ENCODE results near the gene AFAP1L2. TPM values are rescaled to one million over a fixed set of nuclear protein-coding genes. Genes with fewer than 3 reads are reported as not detected.

Gene AFAP1L2
- total RNA-seq, 2 donors from 2014 or later: 1.8 to 3.0 TPM

DNA sequence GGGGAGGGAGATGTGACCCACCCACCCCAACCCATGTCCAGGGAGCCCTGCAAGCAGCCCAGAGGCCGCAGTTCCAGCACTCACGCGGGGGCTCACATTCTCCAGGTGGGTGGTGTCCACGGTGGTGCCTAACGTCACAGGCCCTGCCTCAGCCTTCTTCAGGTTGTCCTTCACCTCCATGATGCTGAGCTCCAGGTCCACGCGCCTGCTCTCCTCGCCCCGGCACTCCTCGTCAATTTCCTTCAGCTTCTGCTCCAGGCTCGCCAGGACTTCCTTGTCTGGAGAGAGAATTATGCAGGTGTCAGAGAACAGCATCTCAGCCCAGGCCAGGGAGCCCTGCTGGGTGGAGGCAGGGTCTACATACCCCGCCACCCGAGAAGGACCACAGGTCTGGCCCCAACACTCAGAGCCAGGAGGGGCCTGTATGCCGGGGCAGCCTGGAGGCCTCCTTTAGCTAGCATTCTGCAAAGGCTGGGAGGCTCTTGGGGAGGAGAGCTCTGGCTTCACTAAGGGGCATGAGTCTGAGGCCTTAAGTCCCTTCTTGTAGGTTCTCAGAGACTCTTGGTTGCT is 107.1 kb downstream of the AFAP1L2 start:
- Mint-ChIP-seq H3K4me3 (no peak overlapping the region), H3K4me1 (peaks cover 3% of the 10 kb centered on the region), H3K27me3 (no peaks in the 10 kb centered on the region), H3K27ac (no peak overlapping the region), H3K36me3 (ENCODE audit: low read depth) (peaks cover 4% of the 10 kb centered on the region)
- no peak for DNase-seq
- no peaks in the 10 kb centered on the region for H3K9me3 ChIP-seq (ENCODE audit: control insufficient read depth, low read length, poor library complexity, severe bottlenecking)
- ATAC-seq: no peak

DNA sequence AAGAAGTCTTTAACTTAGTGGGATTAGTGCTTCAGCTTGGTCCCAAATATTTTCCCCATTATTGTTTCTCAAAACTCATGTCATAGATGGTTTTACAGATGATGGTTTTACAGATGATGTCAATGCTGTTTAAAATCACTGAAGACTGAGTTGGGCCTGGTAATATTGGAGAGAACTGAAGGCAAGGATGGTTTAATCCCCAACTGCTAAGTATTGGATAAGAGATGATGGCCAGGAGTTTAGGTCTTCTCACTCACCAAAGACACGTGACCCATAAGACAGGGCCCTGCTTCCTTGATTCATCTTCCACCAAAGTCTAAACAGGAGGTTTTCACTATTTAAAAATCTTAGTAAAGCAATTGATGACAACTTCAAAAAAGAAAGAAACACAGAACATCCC is 108.9 kb downstream of the AFAP1L2 start:
- H3K36me3 Mint-ChIP-seq (ENCODE audit: low read depth): peaks cover 4% of the 10 kb centered on the region
- no peaks in the 10 kb centered on the region for H3K4me1 Mint-ChIP-seq
- H3K27ac Mint-ChIP-seq: no peak overlapping the region
- H3K4me3 Mint-ChIP-seq: no peak overlapping the region
- H3K9me3 ChIP-seq (ENCODE audit: control insufficient read depth, low read length, poor library complexity, severe bottlenecking): no peaks in the 10 kb centered on the region
- ATAC-seq (no peak), DNase-seq (no peak)
- H3K27me3 Mint-ChIP-seq: no peaks in the 10 kb centered on the region

DNA sequence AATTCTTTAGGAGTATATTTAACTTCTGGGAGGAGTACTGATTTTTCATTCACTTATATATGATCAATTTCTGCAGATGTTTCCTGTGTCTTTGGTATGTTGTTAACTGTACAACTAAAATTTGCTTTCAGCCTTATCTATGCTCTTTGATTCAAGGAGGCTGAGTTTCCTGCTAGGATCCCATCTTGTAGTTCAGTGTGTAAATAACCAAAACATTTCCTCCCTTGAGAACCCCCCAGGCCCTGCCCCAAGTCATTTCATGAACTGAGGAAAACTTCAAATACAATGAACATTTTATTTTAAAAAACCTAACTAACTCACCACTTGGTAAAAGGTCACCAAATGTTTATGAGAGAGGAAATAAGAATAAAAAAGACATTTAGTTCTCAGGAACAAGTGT is 109.8 kb downstream of the AFAP1L2 start:
- Mint-ChIP-seq H3K36me3 (ENCODE audit: low read depth) (peaks cover 4% of the 10 kb centered on the region), H3K27me3 (no peaks in the 10 kb centered on the region), H3K4me1 (no peaks in the 10 kb centered on the region), H3K4me3 (no peak overlapping the region), H3K27ac (no peak overlapping the region)
- no peaks in the 10 kb centered on the region for H3K9me3 ChIP-seq (ENCODE audit: control insufficient read depth, low read length, poor library complexity, severe bottlenecking)
- ATAC-seq (no peak), DNase-seq (no peak)

DNA sequence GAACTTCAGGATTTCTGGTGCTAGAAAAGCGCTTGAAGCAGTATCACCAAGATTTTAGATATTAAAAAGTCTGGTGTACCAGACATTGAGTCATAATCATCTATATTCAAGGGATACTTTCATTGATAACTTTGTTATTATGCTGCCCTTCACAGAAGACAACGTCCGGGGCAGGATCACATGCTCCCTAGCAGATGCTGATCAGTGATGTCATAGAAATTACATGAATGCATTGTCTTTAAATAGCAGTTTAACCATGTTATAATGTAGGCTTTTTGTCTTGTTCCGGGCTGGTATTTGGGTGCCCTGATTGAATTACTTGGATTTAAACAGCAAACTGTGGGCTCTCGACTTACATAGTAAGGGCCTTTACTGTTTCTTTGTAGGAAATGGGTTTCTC is 111.2 kb downstream of the AFAP1L2 start:
- Mint-ChIP-seq H3K36me3 (ENCODE audit: low read depth) (peaks cover 2% of the 10 kb centered on the region), H3K4me3 (no peak overlapping the region), H3K27me3 (peaks cover 5% of the 10 kb centered on the region), H3K4me1 (no peaks in the 10 kb centered on the region), H3K27ac (no peak overlapping the region)
- no peaks in the 10 kb centered on the region for H3K9me3 ChIP-seq (ENCODE audit: control insufficient read depth, low read length, poor library complexity, severe bottlenecking)
- no peak for ATAC-seq
- no peak for DNase-seq

DNA sequence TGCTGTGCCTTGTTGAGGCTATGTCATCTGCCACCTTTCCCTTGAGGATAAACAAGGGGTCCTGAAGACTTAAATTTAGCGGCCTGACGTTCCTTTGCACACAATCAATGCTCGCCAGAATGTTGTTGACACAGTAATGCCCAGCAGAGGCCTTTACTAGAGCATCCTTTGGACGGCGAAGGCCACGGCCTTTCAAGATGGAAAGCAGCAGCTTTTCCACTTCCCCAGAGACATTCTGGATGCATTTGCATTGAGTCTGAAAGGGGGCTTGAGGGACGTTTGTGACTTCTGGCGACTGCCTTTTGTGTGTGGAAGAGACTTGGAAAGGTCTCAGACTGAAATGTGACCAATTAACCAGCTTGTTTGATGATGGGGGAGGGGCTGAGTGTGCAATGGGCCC is 112.8 kb downstream of the AFAP1L2 start:
- H3K27me3 Mint-ChIP-seq: peaks cover 7% of the 10 kb centered on the region
- no peak overlapping the region for H3K27ac Mint-ChIP-seq
- DNase-seq: no peak
- ATAC-seq: no peak
- H3K36me3 Mint-ChIP-seq (ENCODE audit: low read depth): no peaks in the 10 kb centered on the region
- no peak overlapping the region for H3K4me3 Mint-ChIP-seq
- H3K9me3 ChIP-seq (ENCODE audit: control insufficient read depth, low read length, poor library complexity, severe bottlenecking): no peaks in the 10 kb centered on the region
- no peaks in the 10 kb centered on the region for H3K4me1 Mint-ChIP-seq

DNA sequence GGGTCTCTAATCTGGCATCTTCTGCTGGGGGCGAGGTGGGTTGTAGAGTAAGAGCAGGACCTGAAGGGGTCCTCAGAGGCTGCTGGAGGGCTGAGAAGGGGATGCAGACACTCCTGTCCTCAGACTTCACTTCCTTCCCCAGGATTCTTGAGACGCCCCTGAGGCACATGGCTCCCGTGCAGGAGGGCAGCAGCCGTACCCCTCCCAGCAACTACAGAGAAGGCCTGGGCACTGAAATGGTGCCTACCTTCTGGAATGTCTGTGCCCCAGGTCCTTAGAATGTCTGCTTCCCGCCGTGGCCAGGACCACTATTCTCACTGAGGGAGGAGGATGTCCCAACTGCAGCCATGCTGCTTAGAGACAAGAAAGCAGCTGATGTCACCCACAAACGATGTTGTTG is 113.2 kb downstream of the AFAP1L2 start:
- no peaks in the 10 kb centered on the region for H3K9me3 ChIP-seq (ENCODE audit: control insufficient read depth, low read length, poor library complexity, severe bottlenecking)
- H3K4me1 Mint-ChIP-seq: no peaks in the 10 kb centered on the region
- no peak overlapping the region for H3K4me3 Mint-ChIP-seq
- no peak for ATAC-seq
- no peaks in the 10 kb centered on the region for H3K36me3 Mint-ChIP-seq (ENCODE audit: low read depth)
- H3K27ac Mint-ChIP-seq: no peak overlapping the region
- no peak for DNase-seq
- H3K27me3 Mint-ChIP-seq: peaks cover 7% of the 10 kb centered on the region

DNA sequence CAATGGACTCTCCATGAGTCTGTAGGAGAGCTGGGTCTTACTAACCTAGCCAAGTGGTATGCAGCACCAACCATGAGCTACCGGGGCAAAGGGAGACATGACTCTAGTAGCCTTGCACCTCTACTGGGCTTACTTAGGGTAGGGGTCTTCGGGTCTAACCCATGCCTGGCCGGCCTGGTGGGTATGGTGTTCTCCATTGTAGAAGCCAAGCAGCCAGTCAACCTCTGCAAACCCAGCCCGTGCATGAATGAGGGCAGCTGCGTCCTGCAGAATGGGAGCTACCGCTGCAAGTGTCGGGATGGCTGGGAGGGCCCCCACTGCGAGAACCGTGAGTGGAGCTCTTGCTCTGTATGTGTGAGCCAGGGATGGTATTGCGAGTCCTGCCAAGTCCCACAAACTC is 114.3 kb downstream of the AFAP1L2 start:
- H3K36me3 Mint-ChIP-seq (ENCODE audit: low read depth): no peaks in the 10 kb centered on the region
- ATAC-seq (no peak), DNase-seq (no peak)
- no peak overlapping the region for H3K4me3 Mint-ChIP-seq
- no peaks in the 10 kb centered on the region for H3K9me3 ChIP-seq (ENCODE audit: control insufficient read depth, low read length, poor library complexity, severe bottlenecking)
- H3K27ac Mint-ChIP-seq: no peak overlapping the region
- peaks cover 7% of the 10 kb centered on the region for H3K27me3 Mint-ChIP-seq
- H3K4me1 Mint-ChIP-seq: no peaks in the 10 kb centered on the region

DNA sequence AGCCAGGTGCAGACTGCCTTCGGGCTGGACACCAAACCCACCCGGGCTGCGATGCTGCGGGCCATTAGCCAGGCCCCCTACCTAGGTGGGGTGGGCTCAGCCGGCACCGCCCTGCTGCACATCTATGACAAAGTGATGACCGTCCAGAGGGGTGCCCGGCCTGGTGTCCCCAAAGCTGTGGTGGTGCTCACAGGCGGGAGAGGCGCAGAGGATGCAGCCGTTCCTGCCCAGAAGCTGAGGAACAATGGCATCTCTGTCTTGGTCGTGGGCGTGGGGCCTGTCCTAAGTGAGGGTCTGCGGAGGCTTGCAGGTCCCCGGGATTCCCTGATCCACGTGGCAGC is 115.2 kb downstream of the AFAP1L2 start:
- no peaks in the 10 kb centered on the region for H3K4me1 Mint-ChIP-seq
- no peak for DNase-seq
- H3K36me3 Mint-ChIP-seq (ENCODE audit: low read depth): no peaks in the 10 kb centered on the region
- H3K27me3 Mint-ChIP-seq: peaks cover 9% of the 10 kb centered on the region
- no peak overlapping the region for H3K27ac Mint-ChIP-seq
- H3K9me3 ChIP-seq (ENCODE audit: control insufficient read depth, low read length, poor library complexity, severe bottlenecking): no peaks in the 10 kb centered on the region
- no peak overlapping the region for H3K4me3 Mint-ChIP-seq
- ATAC-seq: no peak

DNA sequence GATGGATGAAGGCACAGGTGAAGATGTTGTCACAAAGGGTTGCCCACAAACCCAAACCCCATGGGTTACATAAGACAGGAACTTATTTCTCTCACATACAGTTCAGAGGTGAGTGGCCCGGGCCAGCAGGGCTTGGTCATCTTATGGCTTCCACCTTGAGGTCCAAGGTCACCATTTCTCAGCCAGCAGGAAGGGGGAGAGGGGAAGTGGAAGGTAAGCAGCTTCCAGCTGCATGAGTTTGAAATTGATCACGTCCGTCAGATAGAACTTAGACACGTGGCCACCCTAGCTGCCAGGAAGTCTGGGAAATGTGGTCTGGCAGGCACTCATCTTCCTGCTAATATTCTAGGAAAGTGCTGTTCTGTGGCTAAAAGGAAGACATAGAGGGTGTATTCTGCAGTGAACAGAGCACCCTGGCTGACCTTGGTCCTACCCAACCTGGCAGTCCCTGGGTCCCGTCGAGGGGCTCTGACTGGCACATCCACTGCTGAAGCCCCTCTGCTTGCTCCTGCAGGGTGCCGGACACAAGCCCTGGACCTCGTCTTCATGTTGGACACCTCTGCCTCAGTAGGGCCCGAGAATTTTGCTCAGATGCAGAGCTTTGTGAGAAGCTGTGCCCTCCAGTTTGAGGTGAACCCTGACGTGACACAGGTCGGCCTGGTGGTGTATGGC is 115.7 kb downstream of the AFAP1L2 start:
- no peak overlapping the region for H3K27ac Mint-ChIP-seq
- no peaks in the 10 kb centered on the region for H3K4me1 Mint-ChIP-seq
- peaks cover 12% of the 10 kb centered on the region for H3K27me3 Mint-ChIP-seq
- no peaks in the 10 kb centered on the region for H3K36me3 Mint-ChIP-seq (ENCODE audit: low read depth)
- ATAC-seq (no peak), DNase-seq (no peak)
- no peaks in the 10 kb centered on the region for H3K9me3 ChIP-seq (ENCODE audit: control insufficient read depth, low read length, poor library complexity, severe bottlenecking)
- H3K4me3 Mint-ChIP-seq: no peak overlapping the region

DNA sequence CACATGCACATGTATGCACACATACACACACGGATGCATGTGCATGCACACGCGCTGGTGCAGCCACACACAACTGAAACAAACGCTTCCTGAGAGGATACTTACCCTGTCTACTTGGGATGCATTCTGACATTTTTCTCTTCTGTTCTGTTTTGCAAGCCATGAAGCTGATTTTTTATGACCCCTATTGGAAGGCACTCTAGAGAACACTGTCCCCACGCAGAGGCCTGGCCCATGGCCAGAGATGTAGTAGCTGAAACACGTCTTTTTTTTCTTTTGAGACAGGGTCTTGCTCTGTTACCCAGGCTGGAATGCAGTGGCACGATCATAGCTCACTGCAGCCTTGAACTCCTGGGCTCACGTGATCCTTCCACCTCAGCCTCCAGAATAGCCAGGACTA is 117.4 kb downstream of the AFAP1L2 start:
- ATAC-seq (no peak), DNase-seq (no peak)
- no peaks in the 10 kb centered on the region for H3K4me1 Mint-ChIP-seq
- no peak overlapping the region for H3K4me3 Mint-ChIP-seq
- H3K36me3 Mint-ChIP-seq (ENCODE audit: low read depth): no peaks in the 10 kb centered on the region
- H3K27ac Mint-ChIP-seq: no peak overlapping the region
- no peaks in the 10 kb centered on the region for H3K9me3 ChIP-seq (ENCODE audit: control insufficient read depth, low read length, poor library complexity, severe bottlenecking)
- peaks cover 12% of the 10 kb centered on the region for H3K27me3 Mint-ChIP-seq

DNA sequence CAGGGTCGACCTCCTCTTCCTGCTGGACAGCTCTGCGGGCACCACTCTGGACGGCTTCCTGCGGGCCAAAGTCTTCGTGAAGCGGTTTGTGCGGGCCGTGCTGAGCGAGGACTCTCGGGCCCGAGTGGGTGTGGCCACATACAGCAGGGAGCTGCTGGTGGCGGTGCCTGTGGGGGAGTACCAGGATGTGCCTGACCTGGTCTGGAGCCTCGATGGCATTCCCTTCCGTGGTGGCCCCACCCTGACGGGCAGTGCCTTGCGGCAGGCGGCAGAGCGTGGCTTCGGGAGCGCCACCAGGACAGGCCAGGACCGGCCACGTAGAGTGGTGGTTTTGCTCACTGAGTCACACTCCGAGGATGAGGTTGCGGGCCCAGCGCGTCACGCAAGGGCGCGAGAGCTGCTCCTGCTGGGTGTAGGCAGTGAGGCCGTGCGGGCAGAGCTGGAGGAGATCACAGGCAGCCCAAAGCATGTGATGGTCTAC is 118.3 kb downstream of the AFAP1L2 start:
- H3K9me3 ChIP-seq (ENCODE audit: control insufficient read depth, low read length, poor library complexity, severe bottlenecking): no peaks in the 10 kb centered on the region
- Mint-ChIP-seq H3K36me3 (ENCODE audit: low read depth) (no peaks in the 10 kb centered on the region), H3K27me3 (peaks cover 12% of the 10 kb centered on the region), H3K4me3 (no peak overlapping the region), H3K27ac (no peak overlapping the region), H3K4me1 (no peaks in the 10 kb centered on the region)
- ATAC-seq: no peak
- DNase-seq: no peak

DNA sequence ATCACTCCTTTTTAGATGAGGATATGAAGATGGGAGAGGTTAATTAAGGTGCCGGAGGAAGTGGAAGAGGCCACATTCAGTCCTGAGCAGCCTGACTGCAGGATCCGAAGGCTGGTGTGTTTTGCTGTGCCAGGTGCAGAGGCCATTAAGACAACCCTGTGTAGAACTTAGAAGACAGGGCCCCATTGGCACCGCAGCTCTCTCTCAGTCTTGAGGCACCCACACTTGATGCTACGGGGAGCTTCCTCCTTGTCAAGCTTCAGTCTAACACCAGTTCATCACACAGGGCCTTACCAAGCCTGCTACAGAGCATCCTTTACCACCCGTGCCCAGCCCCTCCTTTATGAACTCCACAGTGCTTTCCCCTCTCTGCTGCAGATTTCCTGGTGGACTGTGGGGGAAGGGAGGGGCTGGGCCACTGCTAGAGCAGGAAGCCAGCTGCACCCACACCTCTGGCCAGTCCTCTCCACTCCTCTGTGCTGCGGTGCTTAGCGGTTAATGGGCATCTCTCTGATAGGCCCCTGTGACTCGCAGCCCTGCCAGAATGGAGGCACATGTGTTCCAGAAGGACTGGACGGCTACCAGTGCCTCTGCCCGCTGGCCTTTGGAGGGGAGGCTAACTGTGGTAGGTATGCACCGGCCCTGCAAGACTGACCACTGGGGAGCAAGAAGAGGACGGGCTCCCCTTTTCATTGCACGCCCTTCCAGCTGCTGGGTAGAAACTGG is 119.8 kb downstream of the AFAP1L2 start:
- ATAC-seq (no peak), DNase-seq (no peak)
- Mint-ChIP-seq H3K36me3 (ENCODE audit: low read depth) (no peaks in the 10 kb centered on the region), H3K4me1 (no peaks in the 10 kb centered on the region), H3K27ac (no peak overlapping the region), H3K4me3 (no peak overlapping the region), H3K27me3 (peaks cover 17% of the 10 kb centered on the region)
- H3K9me3 ChIP-seq (ENCODE audit: control insufficient read depth, low read length, poor library complexity, severe bottlenecking): no peaks in the 10 kb centered on the region

DNA sequence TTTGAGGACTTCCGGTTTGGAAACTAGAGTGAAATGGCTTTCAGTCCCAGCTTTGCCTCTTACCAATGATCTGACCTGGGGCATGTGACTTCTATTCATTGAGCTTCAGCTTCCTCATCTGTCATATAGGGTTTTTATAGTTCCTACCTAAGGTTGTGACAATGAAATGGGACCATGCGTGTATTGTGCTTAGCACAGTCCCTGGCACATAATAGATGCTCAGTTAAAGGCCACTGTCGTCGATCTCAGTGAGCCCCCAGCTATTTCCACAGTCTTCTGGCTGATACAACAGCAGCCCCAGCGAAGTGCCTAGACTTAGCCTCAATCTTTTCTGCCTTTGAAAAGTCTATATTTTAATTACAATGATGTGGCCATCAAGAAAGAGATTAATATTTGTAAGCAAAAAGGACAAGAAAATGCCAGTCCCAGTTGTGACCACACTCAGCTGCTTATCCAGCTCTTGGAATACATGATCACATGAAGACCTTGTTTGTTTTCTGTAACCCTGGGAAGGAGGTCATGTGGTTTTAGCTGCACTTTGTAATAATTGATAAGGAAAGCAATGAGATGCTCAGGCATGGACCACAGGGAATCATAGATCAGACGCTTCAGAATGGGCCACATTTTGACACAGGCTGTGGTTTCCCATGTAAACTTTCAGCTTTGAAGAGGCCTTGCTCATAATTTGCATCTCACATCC is 120.6 kb downstream of the AFAP1L2 start:
- H3K27ac Mint-ChIP-seq: no peak overlapping the region
- ATAC-seq (no peak), DNase-seq (no peak)
- no peaks in the 10 kb centered on the region for H3K36me3 Mint-ChIP-seq (ENCODE audit: low read depth)
- no peaks in the 10 kb centered on the region for H3K4me1 Mint-ChIP-seq
- H3K27me3 Mint-ChIP-seq: peaks cover 20% of the 10 kb centered on the region
- H3K9me3 ChIP-seq (ENCODE audit: control insufficient read depth, low read length, poor library complexity, severe bottlenecking): no peaks in the 10 kb centered on the region
- no peak overlapping the region for H3K4me3 Mint-ChIP-seq

Measured in T-helper 17 cell (primary cell).